ENCODE results near the gene TBX6. TPM values are rescaled to one million over a fixed set of nuclear protein-coding genes. Genes with fewer than 3 reads are reported as not detected.

Gene TBX6, protein sequence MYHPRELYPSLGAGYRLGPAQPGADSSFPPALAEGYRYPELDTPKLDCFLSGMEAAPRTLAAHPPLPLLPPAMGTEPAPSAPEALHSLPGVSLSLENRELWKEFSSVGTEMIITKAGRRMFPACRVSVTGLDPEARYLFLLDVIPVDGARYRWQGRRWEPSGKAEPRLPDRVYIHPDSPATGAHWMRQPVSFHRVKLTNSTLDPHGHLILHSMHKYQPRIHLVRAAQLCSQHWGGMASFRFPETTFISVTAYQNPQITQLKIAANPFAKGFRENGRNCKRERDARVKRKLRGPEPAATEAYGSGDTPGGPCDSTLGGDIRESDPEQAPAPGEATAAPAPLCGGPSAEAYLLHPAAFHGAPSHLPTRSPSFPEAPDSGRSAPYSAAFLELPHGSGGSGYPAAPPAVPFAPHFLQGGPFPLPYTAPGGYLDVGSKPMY
- total RNA-seq (2021): 1.6 and 1.9 TPM in 2 replicates
- long read RNA-seq, partial matches to known transcripts: 1 of 2 reads
- long read RNA-seq, other reads (novel, unspliced or antisense): 0 of 2 reads

DNA sequence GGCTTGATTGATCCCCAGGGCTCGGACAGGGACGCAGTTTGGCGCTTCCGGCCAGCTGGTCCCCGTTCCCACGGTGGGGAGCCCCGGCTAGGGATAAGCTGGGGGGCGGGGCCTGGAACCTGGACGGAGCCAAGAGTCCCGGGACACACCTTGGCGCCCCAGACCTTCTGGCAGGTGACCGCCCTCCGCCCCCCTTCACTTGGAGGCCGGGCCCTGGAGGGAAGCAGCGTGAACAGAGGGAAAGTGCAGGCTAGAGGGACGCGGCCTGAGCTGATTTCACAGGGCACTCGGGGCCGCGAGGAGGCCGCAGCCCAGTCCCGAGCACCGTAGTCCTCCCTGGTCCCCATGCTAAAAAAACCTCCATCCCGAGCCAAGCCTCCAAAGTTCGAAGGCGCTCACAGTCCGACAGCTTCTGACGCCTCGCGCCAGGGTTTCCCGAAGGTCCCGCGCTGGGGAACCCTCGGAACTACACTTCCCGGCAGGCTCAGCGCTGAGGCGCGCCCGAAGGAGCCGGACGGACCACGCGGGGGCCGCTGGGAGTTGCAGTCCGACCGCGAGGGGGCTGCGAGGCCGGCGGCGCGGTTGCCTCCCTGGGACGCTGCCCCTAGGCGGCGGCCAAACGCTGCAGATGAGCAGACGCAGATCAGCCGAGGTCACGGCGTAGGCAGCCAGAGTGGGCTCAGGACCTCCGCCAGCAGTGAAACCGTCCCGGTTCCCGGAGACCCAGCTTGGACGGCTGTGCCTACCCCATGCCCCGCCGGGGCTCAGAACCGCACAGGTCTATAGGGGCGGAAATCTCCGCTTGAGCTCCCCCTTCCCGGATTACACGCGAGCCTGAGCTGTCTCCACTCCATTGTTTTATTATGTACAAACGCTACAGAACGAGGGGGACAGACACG lies at the start of gene TBX6:
Gene TBX6 (minus strand): TSS at position 451 of the 899 bp plus-strand sequence. CDS start 731 bp downstream, outside the sequence.
- Histone ChIP-seq H3K14ac (ENCODE audit: insufficient read depth, low read length) (peak within 1 kb of the TSS; percentile 36; the same call in 1 of the 2 replicates), H3K4me1 (ENCODE audit: insufficient read depth, low read length) (no peaks in the 10 kb centered on the region), H2AFZ (ENCODE audit: low read length) (no peak within 1 kb of the TSS), H2BK12ac (ENCODE audit: insufficient read length, low read depth, low read length) (no peak within 1 kb of the TSS), H2BK5ac (ENCODE audit: insufficient read length, low read length) (peak within 1 kb of the TSS; percentile 18), H3K4me2 (ENCODE audit: insufficient read depth, insufficient read length, low read length) (peak within 1 kb of the TSS; percentile 78), H3T11ph (ENCODE audit: low read length) (no peak within 1 kb of the TSS), H3K23me2 (ENCODE audit: insufficient read length, low read depth, low read length, poor library complexity, severe bottlenecking) (peaks cover 13% of the 10 kb centered on the region), H3K9me3 (ENCODE audit: control insufficient read depth, low read depth, low read length) (no peaks in the 10 kb centered on the region), H3K4ac (ENCODE audit: low read depth, low read length) (no peak within 1 kb of the TSS), H3K9ac (ENCODE audit: extremely low read depth, insufficient read length, low read length) (peak within 1 kb of the TSS; percentile 67), H3K79me1 (ENCODE audit: insufficient read depth, low read depth, low read length, poor library complexity, severe bottlenecking) (no peaks in the 10 kb centered on the region), H4K91ac (ENCODE audit: insufficient read length, low read depth, low read length) (no peak within 1 kb of the TSS), H3K27ac (ENCODE audit: insufficient read length, low read depth, low read length) (no peak within 1 kb of the TSS), H4K5ac (ENCODE audit: insufficient read length, low read depth, low read length) (no peak within 1 kb of the TSS), H2AK5ac (ENCODE audit: insufficient read length, low read length) (no peak within 1 kb of the TSS), H3K79me2 (ENCODE audit: insufficient read depth, low read length) (no peaks in the 10 kb centered on the region), H2BK20ac (ENCODE audit: low read depth, low read length, poor library complexity, severe bottlenecking) (no peak within 1 kb of the TSS), H3K56ac (ENCODE audit: insufficient read length, low read depth, low read length) (no peak within 1 kb of the TSS), H2BK15ac (ENCODE audit: low read depth, low read length) (no peak within 1 kb of the TSS), H3K18ac (ENCODE audit: insufficient read length, low read depth, low read length) (no peak within 1 kb of the TSS), H3K27me3 (ENCODE audit: insufficient read depth, low read length) (no peaks in the 10 kb centered on the region), H4K20me1 (ENCODE audit: control insufficient read depth, insufficient read depth, insufficient read length) (no peaks in the 10 kb centered on the region), H4K8ac (replicated peaks; ENCODE audit: insufficient read length, low read depth, low read length) (no peak within 1 kb of the TSS), H3K23ac (ENCODE audit: insufficient read length, low read depth, low read length) (no peak within 1 kb of the TSS), H2BK120ac (ENCODE audit: low read depth, low read length, poor library complexity, severe bottlenecking) (no peak within 1 kb of the TSS)
- Mint-ChIP-seq H3K27ac (peak within 1 kb of the TSS; percentile 52 to 97 (median 92)), H3K27me3 (ENCODE audit: low read depth) (peaks cover 7% of the 10 kb centered on the region), H3K36me3 (ENCODE audit: insufficient read depth in 1 of 3, low read depth in 3 of 3) (peaks cover 12 to 25% (median 21%) of the 10 kb centered on the region in 3 experiments), H3K4me3 (peak within 1 kb of the TSS; percentile 77 to 90), H3K4me1 (peaks cover 19 to 26% of the 10 kb centered on the region in 2 experiments), H3K9me3 (peaks cover 4% of the 10 kb centered on the region in 2 experiments; a peak in 4 of 5 replicates)
- no CpG with 5 or more reads among the region's 76 CpGs for WGBS (ENCODE audit: extremely low coverage, insufficient read length, low lambda C conversion rate)
- DNase-seq: peak; percentile 94
- TF ChIP-seq, protein P1, sequence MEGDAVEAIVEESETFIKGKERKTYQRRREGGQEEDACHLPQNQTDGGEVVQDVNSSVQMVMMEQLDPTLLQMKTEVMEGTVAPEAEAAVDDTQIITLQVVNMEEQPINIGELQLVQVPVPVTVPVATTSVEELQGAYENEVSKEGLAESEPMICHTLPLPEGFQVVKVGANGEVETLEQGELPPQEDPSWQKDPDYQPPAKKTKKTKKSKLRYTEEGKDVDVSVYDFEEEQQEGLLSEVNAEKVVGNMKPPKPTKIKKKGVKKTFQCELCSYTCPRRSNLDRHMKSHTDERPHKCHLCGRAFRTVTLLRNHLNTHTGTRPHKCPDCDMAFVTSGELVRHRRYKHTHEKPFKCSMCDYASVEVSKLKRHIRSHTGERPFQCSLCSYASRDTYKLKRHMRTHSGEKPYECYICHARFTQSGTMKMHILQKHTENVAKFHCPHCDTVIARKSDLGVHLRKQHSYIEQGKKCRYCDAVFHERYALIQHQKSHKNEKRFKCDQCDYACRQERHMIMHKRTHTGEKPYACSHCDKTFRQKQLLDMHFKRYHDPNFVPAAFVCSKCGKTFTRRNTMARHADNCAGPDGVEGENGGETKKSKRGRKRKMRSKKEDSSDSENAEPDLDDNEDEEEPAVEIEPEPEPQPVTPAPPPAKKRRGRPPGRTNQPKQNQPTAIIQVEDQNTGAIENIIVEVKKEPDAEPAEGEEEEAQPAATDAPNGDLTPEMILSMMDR (conservative IDR thresholded peaks at IDR 0.05): peak; percentile 54; the same call in 2 of the 3 replicates

Measured in H9 (cell line).